Activated B cell treated with CpG ODN at 0.5 μM for 24 hours (primary cell): ENCODE measurements around the gene EPHA6. TPM values are rescaled to one million over a fixed set of nuclear protein-coding genes. Genes with fewer than 3 reads are reported as not detected.

Experiments used
- ATAC-seq: fragments of 200-7000 bp; cut with Tn5 transposase; one replicate; pipeline ENCODE4 v1.10.0; 2021; ENCODE audit warnings: low read depth, mild to moderate bottlenecking, moderate library complexity
- CTCF ChIA-PET: fragments of 350-600 bp; sonication (Branson Sonifier 250); formaldehyde crosslinking; loops from one replicate; lab custom pipeline; 2021; ENCODE audit warnings: antibody characterized with exemption; lab: Charles Lee
- POLR2A ChIA-PET: fragments of 350-600 bp; sonication (Branson Sonifier 250); formaldehyde crosslinking; loops from one replicate; lab custom pipeline; 2021; ENCODE audit warnings: antibody characterized with exemption; lab: Charles Lee
- DNase-seq: peaks from one replicate; pipeline ENCODE4 v3.0.0; 2022
- H3K27ac Mint-ChIP-seq: one replicate; pipeline ENCODE4 v1.8.0; 2020; ENCODE audit warnings: mixed read lengths
- H3K27me3 Mint-ChIP-seq: one replicate; pipeline ENCODE4 v1.8.0; 2021; ENCODE audit warnings: mixed read lengths
- H3K36me3 Mint-ChIP-seq: one replicate; pipeline ENCODE4 v1.8.0; 2021; ENCODE audit warnings: low read depth, mixed read lengths
- H3K4me1 Mint-ChIP-seq: one replicate; pipeline ENCODE4 v1.8.0; 2021; ENCODE audit warnings: mixed read lengths
- H3K4me3 Mint-ChIP-seq: one replicate; pipeline ENCODE4 v1.8.0; 2020; ENCODE audit warnings: mild to moderate bottlenecking, mixed read lengths
- H3K9me3 Mint-ChIP-seq: one replicate; pipeline ENCODE4 v1.8.0; 2020; ENCODE audit warnings: mixed read lengths
- intact Hi-C: fragments of 100-400 bp; cut with micrococcal nuclease; formaldehyde crosslinking; loops from one replicate; pipeline ENCODE4 v1.15.1; 2024
- total RNA-seq: library from RNA; stranded (reverse); gene quantifications from 2 replicates; pipeline ENCODE4 v1.2.3, GENCODE V29; 2022
- TF ChIP-seq, protein P1 (sequence below): fragments of 200-600 bp; IDR thresholded peaks from one replicate; pipeline ENCODE4 v1.8.0; 2022; ENCODE audit warnings: antibody characterized with exemption, mild to moderate bottlenecking

The EPHA6 gene
- total RNA-seq, 1 donor from 2014 or later, result not detected

DNA sequence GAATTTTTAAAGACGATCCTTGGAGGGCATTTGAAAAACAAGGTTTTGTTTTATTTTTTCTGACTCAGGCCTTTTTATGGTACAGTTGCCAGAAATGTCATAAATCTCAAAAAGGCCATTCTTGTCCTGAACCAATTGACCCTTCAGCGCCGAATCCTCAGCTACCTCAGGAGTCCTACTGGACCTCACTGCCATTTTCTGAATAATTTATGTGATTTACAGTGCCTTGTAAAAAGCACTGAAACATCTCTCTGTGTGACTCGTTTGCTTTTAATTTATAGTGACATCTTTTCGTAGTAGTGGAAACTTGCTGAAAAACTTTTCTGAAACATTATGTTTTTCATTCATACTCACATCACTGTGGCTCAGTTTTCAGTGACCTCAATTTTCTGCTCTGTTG lies 878.0 kb downstream of the EPHA6 start:
- no peaks in the 10 kb centered on the region for H3K4me1 Mint-ChIP-seq
- ATAC-seq (no peak), DNase-seq (no peak)
- no peak overlapping the region for H3K27ac Mint-ChIP-seq
- ChIA-PET POLR2A (no interaction called here), CTCF (no interaction called here)
- no peaks in the 10 kb centered on the region for H3K9me3 Mint-ChIP-seq
- intact Hi-C loops, result no loop called here
- peaks cover 4% of the 10 kb centered on the region for H3K27me3 Mint-ChIP-seq
- H3K36me3 Mint-ChIP-seq, result no peaks in the 10 kb centered on the region
- H3K4me3 Mint-ChIP-seq, result no peak overlapping the region
- TF ChIP-seq, protein P1, sequence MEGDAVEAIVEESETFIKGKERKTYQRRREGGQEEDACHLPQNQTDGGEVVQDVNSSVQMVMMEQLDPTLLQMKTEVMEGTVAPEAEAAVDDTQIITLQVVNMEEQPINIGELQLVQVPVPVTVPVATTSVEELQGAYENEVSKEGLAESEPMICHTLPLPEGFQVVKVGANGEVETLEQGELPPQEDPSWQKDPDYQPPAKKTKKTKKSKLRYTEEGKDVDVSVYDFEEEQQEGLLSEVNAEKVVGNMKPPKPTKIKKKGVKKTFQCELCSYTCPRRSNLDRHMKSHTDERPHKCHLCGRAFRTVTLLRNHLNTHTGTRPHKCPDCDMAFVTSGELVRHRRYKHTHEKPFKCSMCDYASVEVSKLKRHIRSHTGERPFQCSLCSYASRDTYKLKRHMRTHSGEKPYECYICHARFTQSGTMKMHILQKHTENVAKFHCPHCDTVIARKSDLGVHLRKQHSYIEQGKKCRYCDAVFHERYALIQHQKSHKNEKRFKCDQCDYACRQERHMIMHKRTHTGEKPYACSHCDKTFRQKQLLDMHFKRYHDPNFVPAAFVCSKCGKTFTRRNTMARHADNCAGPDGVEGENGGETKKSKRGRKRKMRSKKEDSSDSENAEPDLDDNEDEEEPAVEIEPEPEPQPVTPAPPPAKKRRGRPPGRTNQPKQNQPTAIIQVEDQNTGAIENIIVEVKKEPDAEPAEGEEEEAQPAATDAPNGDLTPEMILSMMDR, result no peak

DNA sequence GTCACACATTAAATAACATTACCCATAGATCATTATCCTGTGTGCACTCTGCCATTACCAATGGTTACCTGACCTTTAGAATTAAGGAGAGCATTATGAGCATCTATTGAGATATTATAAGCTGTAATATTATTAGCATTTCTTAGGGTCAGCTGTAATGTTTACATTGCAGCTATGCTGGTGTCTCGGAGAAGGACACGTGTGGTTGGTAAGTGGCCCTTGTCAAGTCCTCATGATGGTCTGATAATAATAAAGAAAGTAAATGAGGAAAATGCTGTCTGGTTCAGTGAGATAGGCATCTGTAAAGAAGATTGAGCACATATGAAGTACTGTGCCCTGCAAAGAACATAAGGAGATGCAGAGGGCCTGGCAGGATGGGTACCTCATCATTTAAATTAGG lies 878.4 kb downstream of the EPHA6 start:
- Mint-ChIP-seq H3K27me3 (peaks cover 4% of the 10 kb centered on the region), H3K27ac (no peak overlapping the region), H3K4me1 (no peaks in the 10 kb centered on the region), H3K4me3 (no peak overlapping the region), H3K36me3 (no peaks in the 10 kb centered on the region), H3K9me3 (no peaks in the 10 kb centered on the region)
- ChIA-PET CTCF (no interaction called here), POLR2A (no interaction called here)
- intact Hi-C loops, result no loop called here
- no peak for ATAC-seq
- TF ChIP-seq, protein P1, result no peak
- DNase-seq, result no peak

DNA sequence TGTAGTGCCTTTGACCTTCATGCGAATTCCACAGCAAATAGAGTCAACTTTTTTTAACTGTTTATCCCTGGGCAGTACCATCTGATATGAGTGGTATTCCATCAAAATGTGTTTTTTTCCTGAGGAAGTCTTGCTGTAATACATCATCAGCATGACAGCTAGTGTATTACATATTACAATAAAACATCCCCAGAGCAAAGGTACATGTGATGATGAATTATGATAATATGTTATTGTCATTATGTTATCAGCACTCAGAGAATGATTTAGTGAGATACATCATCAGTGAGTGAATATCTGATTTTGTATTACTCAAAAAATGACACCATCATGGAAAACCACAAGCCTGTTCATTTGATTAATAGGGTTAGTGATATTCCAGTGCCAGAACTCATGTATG lies 880.5 kb downstream of the EPHA6 start:
- H3K36me3 Mint-ChIP-seq, result no peaks in the 10 kb centered on the region
- H3K27ac Mint-ChIP-seq, result no peak overlapping the region
- DNase-seq, result no peak
- ChIA-PET POLR2A (no interaction called here), CTCF (no interaction called here)
- intact Hi-C loops, result no loop called here
- no peak overlapping the region for H3K4me3 Mint-ChIP-seq
- no peaks in the 10 kb centered on the region for H3K4me1 Mint-ChIP-seq
- no peak for ATAC-seq
- H3K9me3 Mint-ChIP-seq, result no peaks in the 10 kb centered on the region
- peaks cover 4% of the 10 kb centered on the region for H3K27me3 Mint-ChIP-seq
- TF ChIP-seq, protein P1, result no peak

DNA sequence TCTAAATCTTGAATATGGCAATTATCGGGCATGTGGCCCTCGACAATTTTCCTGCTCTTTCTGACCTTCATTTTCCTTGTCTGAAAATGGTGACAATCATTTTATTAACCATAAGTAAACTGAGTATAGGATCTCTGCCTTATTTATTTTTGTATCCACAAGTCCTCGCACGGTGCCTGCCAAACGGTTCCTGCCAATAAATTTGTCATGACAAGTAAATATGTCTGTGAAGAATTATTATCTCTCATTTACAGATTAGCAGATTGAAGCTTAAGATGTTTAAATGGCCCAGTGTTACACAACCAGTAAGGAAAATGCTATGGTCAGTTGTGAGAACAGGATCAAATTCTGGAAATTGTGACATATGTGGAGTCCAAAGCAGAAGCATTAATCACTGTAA lies 884.3 kb downstream of the EPHA6 start:
- ChIA-PET POLR2A (no interaction called here), CTCF (no interaction called here)
- no peak overlapping the region for H3K4me3 Mint-ChIP-seq
- no peaks in the 10 kb centered on the region for H3K9me3 Mint-ChIP-seq
- TF ChIP-seq, protein P1, result no peak
- no peak overlapping the region for H3K27ac Mint-ChIP-seq
- H3K36me3 Mint-ChIP-seq, result no peaks in the 10 kb centered on the region
- no peak for ATAC-seq
- H3K27me3 Mint-ChIP-seq, result peaks cover 4% of the 10 kb centered on the region
- no peak for DNase-seq
- no peaks in the 10 kb centered on the region for H3K4me1 Mint-ChIP-seq
- intact Hi-C loops, result no loop called here

DNA sequence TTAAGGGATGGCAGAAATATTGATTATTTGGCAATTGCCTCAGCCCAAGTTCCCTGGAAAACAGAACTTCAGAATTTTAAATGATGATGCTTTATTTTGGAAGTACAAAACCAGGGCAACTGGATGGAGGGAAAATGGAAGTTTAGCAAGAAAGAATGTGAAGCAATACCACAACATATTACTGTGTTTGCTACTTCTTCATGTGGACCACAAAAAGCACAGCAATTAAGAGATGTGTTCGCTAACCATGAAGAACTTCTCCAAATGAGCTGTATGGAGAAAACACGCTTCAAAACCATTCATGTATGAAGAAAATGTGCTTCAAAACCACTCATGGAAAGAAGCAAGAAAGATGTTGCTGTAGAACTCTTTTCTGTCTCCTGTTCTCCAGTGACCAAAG lies 885.5 kb downstream of the EPHA6 start:
- ATAC-seq (no peak), DNase-seq (no peak)
- no peaks in the 10 kb centered on the region for H3K4me1 Mint-ChIP-seq
- peaks cover 4% of the 10 kb centered on the region for H3K27me3 Mint-ChIP-seq
- intact Hi-C loops, result no loop called here
- no peak overlapping the region for H3K4me3 Mint-ChIP-seq
- CTCF ChIA-PET, result no interaction called here
- no peak overlapping the region for H3K27ac Mint-ChIP-seq
- TF ChIP-seq, protein P1, result no peak
- no peaks in the 10 kb centered on the region for H3K36me3 Mint-ChIP-seq
- no peaks in the 10 kb centered on the region for H3K9me3 Mint-ChIP-seq
- POLR2A ChIA-PET, result no interaction called here
